HepG2 (cell line): ENCODE data around the gene CCDC18. TPM values are rescaled to one million over a fixed set of nuclear protein-coding genes. Genes with fewer than 3 reads are reported as not detected.

Source experiments
- CC2D1A ChIP-seq: sonication (generic); formaldehyde crosslinking; IDR thresholded peaks from 2 replicates; pipeline ENCODE4 v1.8.1; 2023; ENCODE audit warnings: mild to moderate bottlenecking, missing genetic modification reagents
- HMGA1 ChIP-seq: sonication (generic); formaldehyde crosslinking; conservative IDR thresholded peaks from 2 replicates; pipeline ENCODE4 v1.4.0; 2020; ENCODE audit warnings: missing genetic modification reagents
- JARID2 ChIP-seq: sonication (generic); formaldehyde crosslinking; IDR thresholded peaks from 2 replicates; pipeline ENCODE4 v1.8.1; 2023; ENCODE audit warnings: missing genetic modification reagents, inconsistent platforms; ENCODE audit not compliant: insufficient replicate concordance
- KDM5B ChIP-seq: sonication (generic); formaldehyde crosslinking; IDR thresholded peaks from 2 replicates; pipeline ENCODE4 v1.4.0; 2020; ENCODE audit warnings: missing genetic modification reagents, mild to moderate bottlenecking, borderline replicate concordance
- NONO ChIP-seq, 2 experiments: fragments of 450-650 bp in 1 of 2; sonication (generic) in 1 of 2; formaldehyde crosslinking in 1 of 2; IDR thresholded peaks in 1 of 2; conservative IDR thresholded peaks in 1 of 2; 2 replicates each; pipeline versions ENCODE4 v1.6.1 to v1.8.0; 2017 to 2022; ENCODE audit warnings: mild to moderate bottlenecking in 1 of 2, missing genetic modification reagents in 1 of 2, moderate library complexity in 1 of 2
- RAD21 ChIP-seq: fragments of 450-650 bp; formaldehyde crosslinking; IDR thresholded peaks from 2 replicates; pipeline ENCODE4 v1.5.0; 2020; ENCODE audit warnings: mild to moderate bottlenecking
- REXO4 ChIP-seq: sonication (generic); formaldehyde crosslinking; IDR thresholded peaks from 2 replicates; pipeline ENCODE4 v1.8.0; 2022; ENCODE audit warnings: missing genetic modification reagents, mild to moderate bottlenecking, borderline replicate concordance
- RFX5 ChIP-seq: IDR thresholded peaks from 2 replicates; pipeline ENCODE4 v1.6.1; 2011; ENCODE audit warnings: low read depth, low read length, improper control_type of control experiment
- SYNCRIP ChIP-seq: fragments of 200-400 bp; formaldehyde crosslinking; IDR thresholded peaks from 2 replicates; pipeline ENCODE4 v1.6.1; 2018; ENCODE audit warnings: mild to moderate bottlenecking, low read depth, low read length; ENCODE audit not compliant: insufficient read depth
- THAP11 ChIP-seq: IDR thresholded peaks from 2 replicates; pipeline ENCODE4 v1.6.1; 2016; ENCODE audit warnings: missing biosample characterization, missing genetic modification reagents
- ZFP1 ChIP-seq: IDR thresholded peaks from 2 replicates; pipeline ENCODE4 v1.6.1; 2016
- ZNF160 ChIP-seq: sonication (generic); formaldehyde crosslinking; IDR thresholded peaks from 2 replicates; pipeline ENCODE4 v1.8.0; 2022; ENCODE audit warnings: mild to moderate bottlenecking, inconsistent platforms, missing genetic modification reagents
- ZNF44 ChIP-seq: sonication (generic); formaldehyde crosslinking; IDR thresholded peaks from 2 replicates; pipeline ENCODE4 v1.5.1; 2020; ENCODE audit warnings: mild to moderate bottlenecking, missing genetic modification reagents
- ZNF530 ChIP-seq: sonication (generic); formaldehyde crosslinking; IDR thresholded peaks from 2 replicates; pipeline ENCODE4 v1.5.0; 2020; ENCODE audit warnings: low read depth, mild to moderate bottlenecking, missing genetic modification reagents
- ZNF558 ChIP-seq: sonication (generic); formaldehyde crosslinking; IDR thresholded peaks from 2 replicates; pipeline ENCODE4 v1.9.0; 2022; ENCODE audit warnings: mild to moderate bottlenecking, missing genetic modification reagents, borderline replicate concordance
- polyA plus RNA-seq, 8 experiments: library from polyadenylated mRNA; depleted of rRNA in 3 of 8; stranded (reverse) in 7 of 8; unstranded in 1 of 8; fragments of >200 nt; fragmentation: Illumina TruSeq in 4 of 8; extraction: Trizol in 4 of 8; gene quantifications; 2 replicates each; pipeline versions ENCODE4 v1.2.1 to v1.2.3, GENCODE V29; 2011 to 2016; ENCODE audit warnings: low read depth in 4 of 8, missing spikeins in 1 of 8, mixed read lengths in 1 of 8; ENCODE audit not compliant: insufficient read depth in 1 of 8
- total RNA-seq, 5 experiments: library from RNA; depleted of rRNA; stranded (reverse); fragments of >200 nt; fragmentation: Illumina TruSeq; extraction: Trizol; gene quantifications; 2 replicates each; pipeline ENCODE4 v1.2.3, GENCODE V29; 2016; ENCODE audit warnings: low read depth in 1 of 5
- TF ChIP-seq, protein P1 (sequence below): sonication (generic); formaldehyde crosslinking; IDR thresholded peaks from 2 replicates; pipeline ENCODE4 v1.8.1; 2023; ENCODE audit warnings: mild to moderate bottlenecking, missing genetic modification reagents
- TF ChIP-seq, protein P2 (sequence below), 2 experiments: fragments of 450-650 bp in 1 of 2; sonication (generic) in 1 of 2; formaldehyde crosslinking in 1 of 2; IDR thresholded peaks; 2 replicates each; pipeline versions ENCODE4 v1.6.1 to v1.8.0; 2016 to 2022; ENCODE audit warnings: antibody characterized with exemption in 1 of 2, mild to moderate bottlenecking in 1 of 2, missing genetic modification reagents in 1 of 2

Gene CCDC18
- total and polyA plus RNA-seq, 2 of the 13 experiments (the other 11 are each of a cell fraction or from before 2014, with no cell fraction given): 1.9 to 18.4 TPM

DNA sequence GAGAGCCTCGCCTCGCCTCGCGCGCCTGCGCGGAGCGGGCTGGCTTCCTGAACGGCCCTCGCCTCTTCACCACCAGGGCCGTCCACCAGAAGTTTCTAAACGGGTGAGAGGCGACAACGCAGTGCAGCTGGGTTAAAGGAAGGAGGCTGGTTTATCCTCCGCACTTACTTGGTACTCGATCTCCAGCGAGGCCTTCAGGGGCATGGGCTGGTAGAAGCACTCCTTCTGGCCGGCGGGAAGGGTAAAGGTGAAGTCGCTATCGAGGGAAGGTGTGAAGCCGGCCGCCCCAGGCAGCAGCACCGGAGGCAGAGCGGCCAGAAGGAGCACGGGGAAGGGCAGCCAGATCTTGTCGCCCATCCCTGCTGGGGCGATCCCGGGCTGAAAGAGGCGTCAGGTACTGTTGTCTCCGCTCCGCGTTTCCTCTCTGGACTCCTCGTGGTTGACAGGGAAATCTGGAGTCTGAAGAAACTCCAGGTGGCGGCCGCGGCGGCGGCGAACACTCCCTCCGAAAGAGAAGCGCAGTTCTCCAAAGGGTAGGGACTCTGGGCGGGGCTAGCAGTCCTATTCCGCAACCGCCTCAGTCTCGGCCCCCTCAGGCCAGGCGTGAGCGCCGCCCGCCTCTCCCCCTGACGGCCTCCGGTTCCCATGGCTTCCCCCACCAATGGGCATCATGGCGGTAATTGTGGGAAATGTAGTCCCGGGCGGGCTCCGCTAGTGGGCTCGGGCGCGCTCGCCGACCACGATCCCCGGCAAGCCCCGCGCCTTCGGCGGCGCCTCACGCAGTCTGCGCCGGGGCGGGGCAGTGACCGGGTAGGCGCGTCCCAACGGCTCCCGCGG is 420 bp upstream of the CCDC18 start, which contains the start of gene TMED5 (continued):
- TF ChIP-seq RAD21 (CRISPR knock-in tag): 0 out of 2 replicates have a peak, but pooled peaks have one; percentile 4
- TF ChIP-seq RFX5: peak; percentile 21; the same call in 1 of the 2 replicates
- peak; percentile 96; the same call in 1 of the 2 replicates for TF ChIP-seq ZNF558 (CRISPR knock-in tag)
- TF ChIP-seq CC2D1A (CRISPR knock-in tag): no peak
- TF ChIP-seq ZFP1: 0 out of 2 replicates have a peak, but pooled peaks have one; percentile 35
- no peak for TF ChIP-seq REXO4 (CRISPR knock-in tag)
- TF ChIP-seq KDM5B (CRISPR knock-in tag): peak; percentile 89
- no peak for TF ChIP-seq HMGA1 (CRISPR knock-in tag)
- TF ChIP-seq JARID2 (CRISPR knock-in tag): no peak
- TF ChIP-seq, protein P1, sequence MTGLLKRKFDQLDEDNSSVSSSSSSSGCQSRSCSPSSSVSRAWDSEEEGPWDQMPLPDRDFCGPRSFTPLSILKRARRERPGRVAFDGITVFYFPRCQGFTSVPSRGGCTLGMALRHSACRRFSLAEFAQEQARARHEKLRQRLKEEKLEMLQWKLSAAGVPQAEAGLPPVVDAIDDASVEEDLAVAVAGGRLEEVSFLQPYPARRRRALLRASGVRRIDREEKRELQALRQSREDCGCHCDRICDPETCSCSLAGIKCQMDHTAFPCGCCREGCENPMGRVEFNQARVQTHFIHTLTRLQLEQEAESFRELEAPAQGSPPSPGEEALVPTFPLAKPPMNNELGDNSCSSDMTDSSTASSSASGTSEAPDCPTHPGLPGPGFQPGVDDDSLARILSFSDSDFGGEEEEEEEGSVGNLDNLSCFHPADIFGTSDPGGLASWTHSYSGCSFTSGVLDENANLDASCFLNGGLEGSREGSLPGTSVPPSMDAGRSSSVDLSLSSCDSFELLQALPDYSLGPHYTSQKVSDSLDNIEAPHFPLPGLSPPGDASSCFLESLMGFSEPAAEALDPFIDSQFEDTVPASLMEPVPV: peak; percentile 72; the same call in 1 of the 2 replicates
- TF ChIP-seq ZNF44 (CRISPR knock-in tag): no peak
- TF ChIP-seq THAP11 (CRISPR knock-in tag): peak; percentile 98
- TF ChIP-seq NONO (IDR thresholded peaks at IDR 0.05): no peak
- 0 out of 2 replicates have a peak, but pooled peaks have one; percentile 59 for TF ChIP-seq NONO (CRISPR knock-in tag; conservative IDR thresholded peaks at IDR 0.05)
- TF ChIP-seq, protein P2, sequence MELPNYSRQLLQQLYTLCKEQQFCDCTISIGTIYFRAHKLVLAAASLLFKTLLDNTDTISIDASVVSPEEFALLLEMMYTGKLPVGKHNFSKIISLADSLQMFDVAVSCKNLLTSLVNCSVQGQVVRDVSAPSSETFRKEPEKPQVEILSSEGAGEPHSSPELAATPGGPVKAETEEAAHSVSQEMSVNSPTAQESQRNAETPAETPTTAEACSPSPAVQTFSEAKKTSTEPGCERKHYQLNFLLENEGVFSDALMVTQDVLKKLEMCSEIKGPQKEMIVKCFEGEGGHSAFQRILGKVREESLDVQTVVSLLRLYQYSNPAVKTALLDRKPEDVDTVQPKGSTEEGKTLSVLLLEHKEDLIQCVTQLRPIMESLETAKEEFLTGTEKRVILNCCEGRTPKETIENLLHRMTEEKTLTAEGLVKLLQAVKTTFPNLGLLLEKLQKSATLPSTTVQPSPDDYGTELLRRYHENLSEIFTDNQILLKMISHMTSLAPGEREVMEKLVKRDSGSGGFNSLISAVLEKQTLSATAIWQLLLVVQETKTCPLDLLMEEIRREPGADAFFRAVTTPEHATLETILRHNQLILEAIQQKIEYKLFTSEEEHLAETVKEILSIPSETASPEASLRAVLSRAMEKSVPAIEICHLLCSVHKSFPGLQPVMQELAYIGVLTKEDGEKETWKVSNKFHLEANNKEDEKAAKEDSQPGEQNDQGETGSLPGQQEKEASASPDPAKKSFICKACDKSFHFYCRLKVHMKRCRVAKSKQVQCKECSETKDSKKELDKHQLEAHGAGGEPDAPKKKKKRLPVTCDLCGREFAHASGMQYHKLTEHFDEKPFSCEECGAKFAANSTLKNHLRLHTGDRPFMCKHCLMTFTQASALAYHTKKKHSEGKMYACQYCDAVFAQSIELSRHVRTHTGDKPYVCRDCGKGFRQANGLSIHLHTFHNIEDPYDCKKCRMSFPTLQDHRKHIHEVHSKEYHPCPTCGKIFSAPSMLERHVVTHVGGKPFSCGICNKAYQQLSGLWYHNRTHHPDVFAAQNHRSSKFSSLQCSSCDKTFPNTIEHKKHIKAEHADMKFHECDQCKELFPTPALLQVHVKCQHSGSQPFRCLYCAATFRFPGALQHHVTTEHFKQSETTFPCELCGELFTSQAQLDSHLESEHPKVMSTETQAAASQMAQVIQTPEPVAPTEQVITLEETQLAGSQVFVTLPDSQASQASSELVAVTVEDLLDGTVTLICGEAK (IDR thresholded peaks at IDR 0.05): no peak
- TF ChIP-seq, protein P2 (CRISPR knock-in tag; IDR thresholded peaks at IDR 0.05): peak; percentile 46
- no peak for TF ChIP-seq SYNCRIP
- TF ChIP-seq ZNF160 (CRISPR knock-in tag): peak; percentile 68; the same call in 1 of the 2 replicates
- TF ChIP-seq ZNF530 (CRISPR knock-in tag): no peak
